HL-60 (cell line): ENCODE data around the gene UBR4.

ENCODE experiments used
- GABPA ChIP-seq: IDR thresholded peaks from 2 replicates; pipeline ENCODE4 v1.6.1; 2012; ENCODE audit warnings: low read depth
- POLR2AphosphoS5 ChIP-seq: IDR thresholded peaks from 2 replicates; pipeline ENCODE4 v1.6.1; 2012; ENCODE audit warnings: low read depth
- TF ChIP-seq, protein P1 (sequence below): IDR thresholded peaks from one replicate; pipeline ENCODE4 v1.5.1; 2011; ENCODE audit warnings: low read length, control low read depth, inconsistent platforms; ENCODE audit not compliant: insufficient read depth
- TF ChIP-seq, protein P2 (sequence below): IDR thresholded peaks from 2 replicates; pipeline ENCODE4 v1.6.1; 2012; ENCODE audit warnings: low read depth; ENCODE audit not compliant: insufficient replicate concordance

DNA sequence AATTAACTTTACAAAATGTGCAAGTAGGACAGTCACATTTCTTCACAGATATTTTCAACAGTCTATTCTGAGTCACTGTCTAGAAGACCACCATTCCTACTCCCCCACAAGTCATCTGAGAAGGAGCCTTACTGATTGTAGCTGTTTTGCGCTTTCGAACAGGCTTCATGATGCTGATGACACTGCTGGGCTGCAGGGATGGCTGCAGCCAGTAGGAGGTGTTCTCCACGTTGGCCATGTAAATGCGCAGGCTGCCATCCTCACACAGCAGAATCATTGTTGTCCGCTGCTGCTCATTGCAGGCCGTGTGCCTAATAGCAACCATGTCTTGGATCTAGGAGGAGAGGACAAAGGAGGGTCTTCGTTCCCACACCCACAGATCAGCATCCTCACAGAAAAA lies 56.9 kb downstream of the UBR4 start:
- TF ChIP-seq, protein P1, sequence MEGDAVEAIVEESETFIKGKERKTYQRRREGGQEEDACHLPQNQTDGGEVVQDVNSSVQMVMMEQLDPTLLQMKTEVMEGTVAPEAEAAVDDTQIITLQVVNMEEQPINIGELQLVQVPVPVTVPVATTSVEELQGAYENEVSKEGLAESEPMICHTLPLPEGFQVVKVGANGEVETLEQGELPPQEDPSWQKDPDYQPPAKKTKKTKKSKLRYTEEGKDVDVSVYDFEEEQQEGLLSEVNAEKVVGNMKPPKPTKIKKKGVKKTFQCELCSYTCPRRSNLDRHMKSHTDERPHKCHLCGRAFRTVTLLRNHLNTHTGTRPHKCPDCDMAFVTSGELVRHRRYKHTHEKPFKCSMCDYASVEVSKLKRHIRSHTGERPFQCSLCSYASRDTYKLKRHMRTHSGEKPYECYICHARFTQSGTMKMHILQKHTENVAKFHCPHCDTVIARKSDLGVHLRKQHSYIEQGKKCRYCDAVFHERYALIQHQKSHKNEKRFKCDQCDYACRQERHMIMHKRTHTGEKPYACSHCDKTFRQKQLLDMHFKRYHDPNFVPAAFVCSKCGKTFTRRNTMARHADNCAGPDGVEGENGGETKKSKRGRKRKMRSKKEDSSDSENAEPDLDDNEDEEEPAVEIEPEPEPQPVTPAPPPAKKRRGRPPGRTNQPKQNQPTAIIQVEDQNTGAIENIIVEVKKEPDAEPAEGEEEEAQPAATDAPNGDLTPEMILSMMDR, result no peak
- TF ChIP-seq GABPA (no peak), POLR2AphosphoS5 (no peak)
- TF ChIP-seq, protein P2, sequence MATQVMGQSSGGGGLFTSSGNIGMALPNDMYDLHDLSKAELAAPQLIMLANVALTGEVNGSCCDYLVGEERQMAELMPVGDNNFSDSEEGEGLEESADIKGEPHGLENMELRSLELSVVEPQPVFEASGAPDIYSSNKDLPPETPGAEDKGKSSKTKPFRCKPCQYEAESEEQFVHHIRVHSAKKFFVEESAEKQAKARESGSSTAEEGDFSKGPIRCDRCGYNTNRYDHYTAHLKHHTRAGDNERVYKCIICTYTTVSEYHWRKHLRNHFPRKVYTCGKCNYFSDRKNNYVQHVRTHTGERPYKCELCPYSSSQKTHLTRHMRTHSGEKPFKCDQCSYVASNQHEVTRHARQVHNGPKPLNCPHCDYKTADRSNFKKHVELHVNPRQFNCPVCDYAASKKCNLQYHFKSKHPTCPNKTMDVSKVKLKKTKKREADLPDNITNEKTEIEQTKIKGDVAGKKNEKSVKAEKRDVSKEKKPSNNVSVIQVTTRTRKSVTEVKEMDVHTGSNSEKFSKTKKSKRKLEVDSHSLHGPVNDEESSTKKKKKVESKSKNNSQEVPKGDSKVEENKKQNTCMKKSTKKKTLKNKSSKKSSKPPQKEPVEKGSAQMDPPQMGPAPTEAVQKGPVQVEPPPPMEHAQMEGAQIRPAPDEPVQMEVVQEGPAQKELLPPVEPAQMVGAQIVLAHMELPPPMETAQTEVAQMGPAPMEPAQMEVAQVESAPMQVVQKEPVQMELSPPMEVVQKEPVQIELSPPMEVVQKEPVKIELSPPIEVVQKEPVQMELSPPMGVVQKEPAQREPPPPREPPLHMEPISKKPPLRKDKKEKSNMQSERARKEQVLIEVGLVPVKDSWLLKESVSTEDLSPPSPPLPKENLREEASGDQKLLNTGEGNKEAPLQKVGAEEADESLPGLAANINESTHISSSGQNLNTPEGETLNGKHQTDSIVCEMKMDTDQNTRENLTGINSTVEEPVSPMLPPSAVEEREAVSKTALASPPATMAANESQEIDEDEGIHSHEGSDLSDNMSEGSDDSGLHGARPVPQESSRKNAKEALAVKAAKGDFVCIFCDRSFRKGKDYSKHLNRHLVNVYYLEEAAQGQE, result no peak
